Measurements from ENCODE around the gene GAPDHS. TPM values are rescaled to one million over a fixed set of nuclear protein-coding genes. Genes with fewer than 3 reads are reported as not detected.

GAPDHS gene
- total and polyA plus RNA-seq, 4 donors, result not detected

DNA sequence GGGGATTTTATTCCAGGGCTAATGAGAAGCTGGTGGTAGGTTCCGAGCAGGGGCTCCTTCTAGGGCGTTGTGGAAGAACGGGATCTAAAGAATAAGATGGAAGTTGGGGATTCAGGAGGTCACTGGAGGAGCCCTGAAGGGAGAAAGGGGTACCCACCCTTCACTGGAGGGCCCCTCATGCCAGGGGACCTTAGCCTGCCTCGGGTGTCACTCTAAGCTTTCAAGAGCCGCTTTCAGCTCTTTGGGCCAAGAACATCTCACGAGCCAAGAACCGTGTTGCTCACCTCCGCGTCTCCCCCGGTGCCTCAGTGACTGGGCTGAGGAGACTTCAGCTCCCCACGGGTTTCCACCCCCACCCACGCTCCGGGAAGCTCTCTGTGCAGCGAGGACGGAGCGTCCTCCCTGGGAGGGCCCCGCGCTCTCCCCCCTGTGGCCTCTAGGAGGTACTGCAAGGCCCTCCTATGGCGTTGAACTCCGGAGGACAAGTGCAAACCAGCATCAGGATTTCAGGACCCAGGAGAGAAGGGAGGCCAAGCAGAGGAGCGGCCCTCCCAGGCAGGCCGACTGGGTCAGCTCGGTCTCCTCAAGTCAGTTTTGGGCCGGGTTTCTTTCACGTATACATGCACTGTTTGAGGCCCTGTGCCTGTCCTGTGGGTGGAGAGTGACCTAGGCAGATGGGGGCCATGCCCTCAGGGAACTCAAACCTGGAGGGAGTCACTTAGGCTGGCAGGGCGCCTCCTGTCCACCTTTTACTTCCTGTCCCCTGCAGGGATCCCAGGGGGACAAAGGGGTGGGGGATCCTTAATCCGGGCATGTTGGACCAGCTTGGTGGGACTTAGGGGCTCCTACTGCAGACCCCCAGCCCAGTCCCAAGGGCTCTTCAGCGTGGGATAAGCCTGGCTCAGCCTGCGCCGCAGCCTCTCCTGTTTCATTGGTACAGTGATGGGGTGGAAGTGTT, 37.9 kb upstream of the GAPDHS start:
- no peak overlapping the region for H3K4me3 ChIP-seq (ENCODE audit: low read length in 2 of 2)
- ATAC-seq (ENCODE audit: low FRiP score) (peak; percentile 91), DNase-seq (peak; percentile 72 to 88)
- no peaks in the 10 kb centered on the region for H3K4me1 ChIP-seq (ENCODE audit: control insufficient read depth in 1 of 2, insufficient read depth in 2 of 2, low read length in 2 of 2)
- intact Hi-C loops (cut with DNase I), result loop anchor here (5.0 to 10.0 kb wide), 3 partner anchors 218 to 431 kb away; no protein-coding TSS in a partner anchor
- H3K9me3 ChIP-seq (ENCODE audit: control insufficient read depth, low read length), result no peaks in the 10 kb centered on the region
- no peaks in the 10 kb centered on the region for H3K27me3 ChIP-seq (ENCODE audit: control insufficient read depth in 1 of 2, insufficient read depth in 2 of 2, low read length in 1 of 2)
- H3K27ac ChIP-seq (ENCODE audit: low read depth in 1 of 2, low read length in 2 of 2), result no peak overlapping the region
- 26% methylated on average over 30 of the region's 30 CpGs for WGBS, 2 donors
- no peaks in the 10 kb centered on the region for H3K36me3 ChIP-seq (ENCODE audit: control insufficient read depth in 1 of 2, insufficient read depth in 2 of 2, low read length in 1 of 2)

- ATAC-seq (ENCODE audit: low FRiP score) (no peak), DNase-seq (no peak)
- Histone ChIP-seq H3K27me3 (ENCODE audit: control insufficient read depth in 1 of 2, insufficient read depth in 2 of 2, low read length in 1 of 2) (no peaks in the 10 kb centered on the region), H3K4me1 (ENCODE audit: control insufficient read depth in 1 of 2, insufficient read depth in 2 of 2, low read length in 2 of 2) (no peaks in the 10 kb centered on the region), H3K27ac (ENCODE audit: low read depth in 1 of 2, low read length in 2 of 2) (no peak overlapping the region), H3K4me3 (ENCODE audit: low read length in 2 of 2) (no peak overlapping the region), H3K36me3 (ENCODE audit: control insufficient read depth in 1 of 2, insufficient read depth in 2 of 2, low read length in 1 of 2) (no peaks in the 10 kb centered on the region), H3K9me3 (ENCODE audit: control insufficient read depth, low read length) (no peaks in the 10 kb centered on the region)
- 68 to 72% methylated on average over 14 of the region's 14 CpGs for WGBS, 2 donors
- intact Hi-C loops (cut with DNase I), result loop anchor here (5.0 to 10.0 kb wide), 3 partner anchors 220 to 433 kb away; no protein-coding TSS in a partner anchor
Measured at GRCh38 chr19:35497406-35497805, 35.9 kb upstream of the GAPDHS start.

- Histone ChIP-seq H3K4me3 (ENCODE audit: low read length in 2 of 2) (no peak overlapping the region), H3K4me1 (ENCODE audit: control insufficient read depth in 1 of 2, insufficient read depth in 2 of 2, low read length in 2 of 2) (no peaks in the 10 kb centered on the region), H3K36me3 (ENCODE audit: control insufficient read depth in 1 of 2, insufficient read depth in 2 of 2, low read length in 1 of 2) (no peaks in the 10 kb centered on the region), H3K27ac (ENCODE audit: low read depth in 1 of 2, low read length in 2 of 2) (no peak overlapping the region), H3K9me3 (ENCODE audit: control insufficient read depth, low read length) (no peaks in the 10 kb centered on the region), H3K27me3 (ENCODE audit: control insufficient read depth in 1 of 2, insufficient read depth in 2 of 2, low read length in 1 of 2) (no peaks in the 10 kb centered on the region)
- ATAC-seq (ENCODE audit: low FRiP score) (no peak), DNase-seq (no peak)
- intact Hi-C loops (cut with DNase I), result loop anchor here (5.0 to 10.0 kb wide), 3 partner anchors 221 to 433 kb away; no protein-coding TSS in a partner anchor
- WGBS, 2 donors, result 77 to 88% methylated on average over 3 of the region's 3 CpGs
Measured at GRCh38 chr19:35498220-35498619, 35.0 kb upstream of the GAPDHS start.

DNA sequence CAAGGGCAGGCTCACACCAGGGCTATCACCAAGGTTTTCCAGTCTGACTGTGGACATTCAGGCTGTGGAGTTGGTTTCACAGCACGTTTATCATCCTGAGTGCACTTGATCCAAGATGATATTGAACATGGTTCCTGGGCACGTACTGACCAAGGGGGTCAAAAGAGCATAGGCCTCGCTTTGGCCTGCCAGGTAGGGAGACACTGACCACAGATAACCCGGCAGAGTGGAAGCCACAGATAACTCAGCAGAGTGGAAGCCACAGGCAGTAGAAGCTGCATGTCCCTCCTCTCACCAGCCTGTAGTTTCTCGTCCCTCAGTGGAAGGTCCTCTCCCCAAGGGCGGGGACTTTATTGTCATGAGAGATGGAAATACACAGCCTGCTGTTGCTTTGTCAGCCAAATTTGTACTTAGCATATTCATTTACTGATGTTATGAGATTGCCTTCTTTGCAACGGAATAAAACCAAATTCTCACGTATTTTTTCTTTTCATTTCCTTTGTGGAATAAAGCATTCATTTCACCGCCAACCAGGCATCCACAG, 34.2 kb upstream of the GAPDHS start:
- H3K4me3 ChIP-seq (ENCODE audit: low read length in 2 of 2), result no peak overlapping the region
- H3K9me3 ChIP-seq (ENCODE audit: control insufficient read depth, low read length), result no peaks in the 10 kb centered on the region
- 78 to 83% methylated on average over 9 of the region's 9 CpGs for WGBS, 2 donors
- no peaks in the 10 kb centered on the region for H3K4me1 ChIP-seq (ENCODE audit: control insufficient read depth in 1 of 2, insufficient read depth in 2 of 2, low read length in 2 of 2)
- H3K36me3 ChIP-seq (ENCODE audit: control insufficient read depth in 1 of 2, insufficient read depth in 2 of 2, low read length in 1 of 2), result no peaks in the 10 kb centered on the region
- H3K27ac ChIP-seq (ENCODE audit: low read depth in 1 of 2, low read length in 2 of 2), result no peak overlapping the region
- H3K27me3 ChIP-seq (ENCODE audit: control insufficient read depth in 1 of 2, insufficient read depth in 2 of 2, low read length in 1 of 2), result no peaks in the 10 kb centered on the region
- no peak for DNase-seq
- no peak for ATAC-seq (ENCODE audit: low FRiP score)
- intact Hi-C loops (cut with DNase I), result loop anchor here (5.0 to 10.0 kb wide), 3 partner anchors 222 to 434 kb away; no protein-coding TSS in a partner anchor

DNA sequence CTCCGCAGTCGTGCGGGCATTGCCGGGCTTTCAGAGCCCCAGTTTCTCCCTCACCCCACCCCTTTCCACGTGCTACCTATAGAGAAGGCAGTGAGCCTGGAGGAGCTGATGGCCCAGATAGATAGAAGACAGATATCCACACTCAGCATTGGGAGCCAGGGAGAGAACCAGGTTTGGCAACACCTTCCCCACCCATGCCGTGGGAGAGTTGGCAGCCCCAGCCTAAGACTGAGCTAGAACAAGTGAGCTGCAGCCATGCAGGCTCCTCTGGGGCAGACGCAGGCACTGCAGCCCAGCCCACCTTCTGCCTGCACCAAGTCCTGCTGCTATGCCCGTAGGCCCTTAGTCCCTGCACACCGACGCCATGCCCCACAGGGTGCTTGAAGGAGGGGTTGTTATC, 32.6 kb upstream of the GAPDHS start:
- H3K27ac ChIP-seq (ENCODE audit: low read depth in 1 of 2, low read length in 2 of 2), result no peak overlapping the region
- no peaks in the 10 kb centered on the region for H3K27me3 ChIP-seq (ENCODE audit: control insufficient read depth in 1 of 2, insufficient read depth in 2 of 2, low read length in 1 of 2)
- H3K4me1 ChIP-seq (ENCODE audit: control insufficient read depth in 1 of 2, insufficient read depth in 2 of 2, low read length in 2 of 2), result no peaks in the 10 kb centered on the region
- H3K9me3 ChIP-seq (ENCODE audit: control insufficient read depth, low read length), result no peaks in the 10 kb centered on the region
- intact Hi-C loops (cut with DNase I), result no loop called here
- no peak overlapping the region for H3K4me3 ChIP-seq (ENCODE audit: low read length in 2 of 2)
- no peaks in the 10 kb centered on the region for H3K36me3 ChIP-seq (ENCODE audit: control insufficient read depth in 1 of 2, insufficient read depth in 2 of 2, low read length in 1 of 2)
- DNase-seq, result no peak
- no peak for ATAC-seq (ENCODE audit: low FRiP score)
- WGBS, 2 donors, result 87 to 90% methylated on average over 10 of the region's 10 CpGs

DNA sequence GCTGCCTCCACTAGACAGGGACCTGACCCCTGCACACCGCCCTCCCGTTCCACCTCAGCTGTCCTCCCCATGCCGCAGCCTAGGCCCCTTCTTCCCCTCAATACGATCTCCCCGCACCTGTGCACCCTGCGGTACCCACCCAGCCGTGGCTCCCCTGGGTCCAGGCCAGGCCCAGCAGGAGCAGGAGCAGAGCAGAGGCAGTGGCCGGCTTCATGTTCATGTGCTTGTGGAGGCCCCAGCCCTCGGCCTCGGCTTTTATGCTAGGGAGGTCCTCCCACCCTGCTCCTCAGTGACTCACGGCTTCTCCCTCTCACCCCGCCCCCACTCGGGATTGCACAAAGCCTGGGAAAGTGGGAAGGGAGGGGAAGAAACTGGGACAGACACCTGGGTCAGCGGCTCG, 31.6 kb upstream of the GAPDHS start:
- H3K4me1 ChIP-seq (ENCODE audit: control insufficient read depth in 1 of 2, insufficient read depth in 2 of 2, low read length in 2 of 2), result no peaks in the 10 kb centered on the region
- WGBS, 2 donors, result 81 to 85% methylated on average over 15 of the region's 15 CpGs
- H3K4me3 ChIP-seq (ENCODE audit: low read length in 2 of 2), result no peak overlapping the region
- ATAC-seq (ENCODE audit: low FRiP score), result no peak
- no peak overlapping the region for H3K27ac ChIP-seq (ENCODE audit: low read depth in 1 of 2, low read length in 2 of 2)
- H3K36me3 ChIP-seq (ENCODE audit: control insufficient read depth in 1 of 2, insufficient read depth in 2 of 2, low read length in 1 of 2), result no peaks in the 10 kb centered on the region
- intact Hi-C loops (cut with DNase I), result no loop called here
- no peaks in the 10 kb centered on the region for H3K27me3 ChIP-seq (ENCODE audit: control insufficient read depth in 1 of 2, insufficient read depth in 2 of 2, low read length in 1 of 2)
- peak in 1 of 2 donors; percentile 64 for DNase-seq
- H3K9me3 ChIP-seq (ENCODE audit: control insufficient read depth, low read length), result no peaks in the 10 kb centered on the region

DNA sequence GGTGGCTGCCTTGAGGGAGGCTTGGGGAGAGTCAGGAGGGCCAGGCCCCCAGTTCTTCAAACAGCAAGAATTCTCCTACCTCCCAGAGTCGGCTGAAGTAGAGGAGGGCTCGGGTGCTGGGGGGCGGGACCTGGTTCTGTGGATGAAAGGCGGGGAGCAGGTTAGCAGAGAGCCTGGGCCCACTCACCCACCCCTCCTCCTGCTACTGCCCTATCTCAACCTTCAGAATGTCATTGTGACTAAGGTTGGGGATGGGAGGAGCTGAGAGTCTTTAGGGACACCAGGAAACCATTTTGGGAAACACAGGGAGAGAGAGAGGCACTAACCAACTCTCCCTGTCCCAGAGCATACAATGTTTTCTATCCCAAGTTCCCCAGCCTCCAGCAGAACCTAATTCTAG, 30.5 kb upstream of the GAPDHS start:
- no peaks in the 10 kb centered on the region for H3K36me3 ChIP-seq (ENCODE audit: control insufficient read depth in 1 of 2, insufficient read depth in 2 of 2, low read length in 1 of 2)
- no peaks in the 10 kb centered on the region for H3K9me3 ChIP-seq (ENCODE audit: control insufficient read depth, low read length)
- DNase-seq (peak in 1 of 2 donors; percentile 22), ATAC-seq (ENCODE audit: low FRiP score) (no peak)
- intact Hi-C loops (cut with DNase I), result no loop called here
- no peaks in the 10 kb centered on the region for H3K4me1 ChIP-seq (ENCODE audit: control insufficient read depth in 1 of 2, insufficient read depth in 2 of 2, low read length in 2 of 2)
- no peaks in the 10 kb centered on the region for H3K27me3 ChIP-seq (ENCODE audit: control insufficient read depth in 1 of 2, insufficient read depth in 2 of 2, low read length in 1 of 2)
- no peak overlapping the region for H3K4me3 ChIP-seq (ENCODE audit: low read length in 2 of 2)
- no peak overlapping the region for H3K27ac ChIP-seq (ENCODE audit: low read depth in 1 of 2, low read length in 2 of 2)
- 84 to 88% methylated on average over 4 of the region's 4 CpGs for WGBS, 2 donors

DNA sequence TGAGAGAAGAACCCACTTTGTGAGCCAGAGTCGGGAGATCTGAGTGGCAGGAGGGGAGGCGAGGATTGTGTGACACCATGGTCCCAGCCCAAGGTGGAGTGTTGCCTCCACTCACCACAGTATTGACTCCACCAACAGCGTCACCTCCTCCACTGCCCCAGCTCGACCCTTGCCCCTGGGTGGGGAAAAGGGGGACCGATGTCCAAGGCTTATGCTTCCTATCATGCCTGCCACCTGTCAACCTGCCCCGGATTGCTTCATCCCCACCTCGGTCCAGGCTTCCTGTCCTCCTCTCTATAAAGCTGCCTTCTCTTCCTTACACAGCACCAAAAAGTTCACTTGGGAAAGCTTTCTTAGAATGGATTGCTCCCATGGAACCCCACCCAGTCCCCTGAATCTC, 27.2 kb upstream of the GAPDHS start:
- H3K27me3 ChIP-seq (ENCODE audit: control insufficient read depth in 1 of 2, insufficient read depth in 2 of 2, low read length in 1 of 2), result no peaks in the 10 kb centered on the region

More for the DNA sequence above, 27.2 kb upstream of the GAPDHS start:
- no peaks in the 10 kb centered on the region for H3K4me1 ChIP-seq (ENCODE audit: control insufficient read depth in 1 of 2, insufficient read depth in 2 of 2, low read length in 2 of 2)
- DNase-seq (no peak), ATAC-seq (ENCODE audit: low FRiP score) (no peak)
- H3K27ac ChIP-seq (ENCODE audit: low read depth in 1 of 2, low read length in 2 of 2), result no peak overlapping the region
- 89 to 91% methylated on average over 7 of the region's 7 CpGs for WGBS, 2 donors
- H3K36me3 ChIP-seq (ENCODE audit: control insufficient read depth in 1 of 2, insufficient read depth in 2 of 2, low read length in 1 of 2), result no peaks in the 10 kb centered on the region
- no peaks in the 10 kb centered on the region for H3K9me3 ChIP-seq (ENCODE audit: control insufficient read depth, low read length)
- H3K4me3 ChIP-seq (ENCODE audit: low read length in 2 of 2), result no peak overlapping the region
- intact Hi-C loops (cut with DNase I), result loop anchor here in 1 of 2 donors (5.0 kb wide), 1 partner anchor 106 kb away; the partner anchor contains the start of gene HAUS5
